Fibroblast of upper back skin (primary cell): Measurements from ENCODE around the gene RAPGEF3.

Source experiments
- DNase-seq: peaks from one replicate; pipeline ENCODE4 v3.0.0-alpha.2; 2013

Gene RAPGEF3

GRCh38 chr12:47717443-47718193 lies 41.1 kb downstream of the RAPGEF3 start:
- peak; percentile 75 for DNase-seq

GRCh38 chr12:47717046-47717442 lies 41.6 kb downstream of the RAPGEF3 start:
- no peak for DNase-seq

- no peak for DNase-seq
These were observed 42.7 kb downstream of the RAPGEF3 start for GRCh38 chr12:47715877-47716548.

- DNase-seq: peak; percentile 73
These were observed 43.2 kb downstream of the RAPGEF3 start for GRCh38 chr12:47715393-47715876.

GRCh38 chr12:47714826-47715386 lies 43.8 kb downstream of the RAPGEF3 start:
- DNase-seq: no peak

- DNase-seq: no peak
These were observed 46.5 kb downstream of the RAPGEF3 start for GRCh38 chr12:47712171-47712570.

GRCh38 chr12:47711448-47711847 lies 47.2 kb downstream of the RAPGEF3 start:
- no peak for DNase-seq

GRCh38 chr12:47710278-47710677 lies 48.4 kb downstream of the RAPGEF3 start:
- no peak for DNase-seq

- no peak for DNase-seq
These were observed 49.0 kb downstream of the RAPGEF3 start for GRCh38 chr12:47709671-47710070.

- no peak for DNase-seq
These were observed 49.4 kb downstream of the RAPGEF3 start for GRCh38 chr12:47709237-47709636.

- no peak for DNase-seq
These were observed 50.7 kb downstream of the RAPGEF3 start for GRCh38 chr12:47707905-47708543.

GRCh38 chr12:47707355-47707754 lies 51.3 kb downstream of the RAPGEF3 start:
- DNase-seq: no peak

- peak; percentile 90 for DNase-seq
These were observed 52.9 kb downstream of the RAPGEF3 start, which contains the start of gene RPAP3 for GRCh38 chr12:47705566-47706425. RPAP3 (minus strand) TSS chr12:47706030; CDS start chr12:47702840, 3,190 bp downstream.

- DNase-seq: no peak
These were observed 53.5 kb downstream of the RAPGEF3 start for GRCh38 chr12:47705229-47705565.

- no peak for DNase-seq
These were observed 54.0 kb downstream of the RAPGEF3 start for GRCh38 chr12:47704719-47705118.

GRCh38 chr12:47700263-47700662 lies 58.4 kb downstream of the RAPGEF3 start:
- no peak for DNase-seq

GRCh38 chr12:47698631-47699030 lies 60.0 kb downstream of the RAPGEF3 start:
- no peak for DNase-seq

- DNase-seq: no peak
These were observed 60.6 kb downstream of the RAPGEF3 start for GRCh38 chr12:47698055-47698454.

GRCh38 chr12:47689215-47689614 lies 69.5 kb downstream of the RAPGEF3 start:
- DNase-seq: no peak

- no peak for DNase-seq
These were observed 71.0 kb downstream of the RAPGEF3 start for GRCh38 chr12:47687636-47688035.

- peak; percentile 44 for DNase-seq
These were observed 71.9 kb downstream of the RAPGEF3 start for GRCh38 chr12:47686645-47687240.
